Uterus (tissue), 4 donors: ENCODE data around the gene FAM83F. TPM values are rescaled to one million over a fixed set of nuclear protein-coding genes. Genes with fewer than 3 reads are reported as not detected.

Experiments used
- DNase-seq, 2 donors: peaks; one replicate each; pipeline ENCODE4 v3.0.0-alpha.2; 2019 to 2020
- H3K27ac ChIP-seq, 2 donors: fragments of 200-600 bp; sonication (generic); 1 replicate in 1 of 2; 2 replicates in 1 of 2; pipeline ENCODE4 v1.5.1; 2016 to 2018
- H3K27me3 ChIP-seq, 2 donors: fragments of 200-600 bp; sonication (generic); one replicate each; pipeline ENCODE4 v1.5.1; 2018 to 2019; ENCODE audit warnings: control low read depth in 1 of 2
- H3K36me3 ChIP-seq, 2 donors: fragments of 200-600 bp; sonication (generic); one replicate each; pipeline ENCODE4 v1.5.1; 2019; ENCODE audit warnings: control low read depth in 1 of 2
- H3K4me1 ChIP-seq, 2 donors: fragments of 200-600 bp; sonication (generic); one replicate each; pipeline ENCODE4 v1.5.1; 2018 to 2019; ENCODE audit warnings: control low read depth in 1 of 2
- H3K4me3 ChIP-seq, 2 donors: fragments of 200-600 bp; sonication (generic); 1 replicate in 1 of 2; 2 replicates in 1 of 2; pipeline ENCODE4 v1.5.1; 2018 to 2019; ENCODE audit warnings: mild to moderate bottlenecking in 1 of 2
- H3K9me3 ChIP-seq, 2 donors: fragments of 200-600 bp; sonication (generic); one replicate each; pipeline ENCODE4 v1.5.1; 2019; ENCODE audit warnings: control low read depth in 1 of 2
- CTCF ChIP-seq, 4 experiments: fragments of 200-600 bp in 2 of 4; fragments of 450-650 bp in 2 of 4; sonication (generic) in 2 of 4; IDR thresholded peaks; one replicate each; pipeline ENCODE4 v1.5.1; 2016 to 2019; ENCODE audit warnings: antibody characterized with exemption in 4 of 4, mild to moderate bottlenecking in 2 of 4, moderate library complexity in 1 of 4
- POLR2A ChIP-seq, 2 donors: fragments of 450-650 bp; IDR thresholded peaks; one replicate each; pipeline ENCODE4 v1.6.1; 2016; ENCODE audit warnings: antibody characterized with exemption in 2 of 2, mild to moderate bottlenecking in 1 of 2, moderate library complexity in 1 of 2
- intact Hi-C: fragments of 100-400 bp; cut with DNase I; formaldehyde crosslinking; loops from one replicate; pipeline ENCODE4 v1.15.1; 2023; ENCODE audit warnings: low total_unique reads
- total RNA-seq, 4 donors: library from RNA; depleted of rRNA in 3 of 4; stranded (reverse); fragments of >200 nt in 3 of 4; gene quantifications; one replicate each; pipeline versions ENCODE4 v1.1.0 to v1.2.4, GENCODE V29; 2014 to 2023
- donor health status: DM: yes; HTN: yes; CAD: no.

FAM83F gene
- total RNA-seq, 4 donors from 2014 or later: under 0.01 to 2.6 (median 0.11) TPM

- H3K27ac ChIP-seq: no peak overlapping the region
- H3K4me3 ChIP-seq: no peak overlapping the region
- no peak for TF ChIP-seq POLR2A (IDR thresholded peaks at IDR 0.05)
- TF ChIP-seq CTCF (IDR thresholded peaks at IDR 0.05): no peak
- no peak for DNase-seq
- intact Hi-C loops: no loop called here
- H3K4me1 ChIP-seq: no peaks in the 10 kb centered on the region
- H3K27me3 ChIP-seq: no peaks in the 10 kb centered on the region
- H3K9me3 ChIP-seq: no peaks in the 10 kb centered on the region
- H3K36me3 ChIP-seq: no peaks in the 10 kb centered on the region
Observed at GRCh38 chr22:39983346-39983745, 11.4 kb upstream of the FAM83F start.

- DNase-seq: no peak
- Histone ChIP-seq H3K4me3 (no peak overlapping the region), H3K9me3 (no peaks in the 10 kb centered on the region), H3K4me1 (no peaks in the 10 kb centered on the region), H3K27ac (no peak overlapping the region), H3K36me3 (no peaks in the 10 kb centered on the region), H3K27me3 (no peaks in the 10 kb centered on the region)
- intact Hi-C loops: no loop called here
- TF ChIP-seq CTCF (IDR thresholded peaks at IDR 0.05): no peak
- TF ChIP-seq POLR2A (IDR thresholded peaks at IDR 0.05): no peak
Observed at GRCh38 chr22:39984006-39984405, 10.7 kb upstream of the FAM83F start.

- no peak overlapping the region for H3K4me3 ChIP-seq
- no peaks in the 10 kb centered on the region for H3K9me3 ChIP-seq
- H3K27ac ChIP-seq: no peak overlapping the region
- TF ChIP-seq CTCF (IDR thresholded peaks at IDR 0.05) (no peak), POLR2A (IDR thresholded peaks at IDR 0.05) (no peak)
- DNase-seq: no peak
- H3K36me3 ChIP-seq: no peaks in the 10 kb centered on the region
- intact Hi-C loops: no loop called here
- H3K4me1 ChIP-seq: no peaks in the 10 kb centered on the region
- H3K27me3 ChIP-seq: no peaks in the 10 kb centered on the region
Observed at GRCh38 chr22:39984746-39985145, 10.0 kb upstream of the FAM83F start.

- intact Hi-C loops: no loop called here
- no peak for TF ChIP-seq POLR2A (IDR thresholded peaks at IDR 0.05)
- no peak for TF ChIP-seq CTCF (IDR thresholded peaks at IDR 0.05)
Observed at GRCh38 chr22:39985383-39986035, 9.2 kb upstream of the FAM83F start.

GRCh38 chr22:39988386-39989114 is 6.2 kb upstream of the FAM83F start:
- Histone ChIP-seq H3K4me3 (no peak overlapping the region), H3K9me3 (no peaks in the 10 kb centered on the region), H3K27ac (no peak overlapping the region), H3K27me3 (peaks cover 0 to 1% of the 10 kb centered on the region in 2 donors), H3K36me3 (no peaks in the 10 kb centered on the region), H3K4me1 (no peaks in the 10 kb centered on the region)
- intact Hi-C loops: no loop called here
- no peak for DNase-seq
- TF ChIP-seq CTCF (IDR thresholded peaks at IDR 0.05) (no peak), POLR2A (IDR thresholded peaks at IDR 0.05) (no peak)

More at GRCh38 chr22:39985383-39986035, 9.2 kb upstream of the FAM83F start:
- Histone ChIP-seq H3K9me3 (no peaks in the 10 kb centered on the region), H3K27ac (no peak overlapping the region), H3K27me3 (no peaks in the 10 kb centered on the region), H3K4me1 (no peaks in the 10 kb centered on the region), H3K36me3 (no peaks in the 10 kb centered on the region), H3K4me3 (no peak overlapping the region)
- no peak for DNase-seq
